GM18508 (cell line): ENCODE data around the gene LYSMD1.

Experiments
- ATAC-seq: cut with Tn5 transposase; IDR thresholded peaks from one replicate; pipeline ENCODE4 v1.9.1; 2021; ENCODE audit warnings: moderate number of reproducible peaks; ENCODE audit not compliant: insufficient read depth, unreplicated experiment

LYSMD1 gene

GRCh38 chr1:151176514-151177045 is 10.9 kb upstream of the LYSMD1 start:
- no peak for ATAC-seq

- ATAC-seq, result no peak
Observed at GRCh38 chr1:151175863-151176262, 10.2 kb upstream of the LYSMD1 start, which contains the start of gene TMOD4. Gene TMOD4 (minus strand): TSS chr1:151175981. CDS start chr1:151174875, 1,106 bp downstream.

- ATAC-seq, result no peak
Observed at GRCh38 chr1:151175041-151175741, 9.5 kb upstream of the LYSMD1 start.

GRCh38 chr1:151171190-151171589 is 5.5 kb upstream of the LYSMD1 start:
- ATAC-seq, result no peak

- no peak for ATAC-seq
Observed at GRCh38 chr1:151167116-151167515, 1.4 kb upstream of the LYSMD1 start.

- ATAC-seq, result no peak
Observed at GRCh38 chr1:151166505-151166956, 829 bp upstream of the LYSMD1 start.

- ATAC-seq, result no peak
Observed at GRCh38 chr1:151165281-151165737, 393 bp downstream of the LYSMD1 start.

GRCh38 chr1:151164732-151165280 is 896 bp downstream of the LYSMD1 start:
- no peak for ATAC-seq

- no peak for ATAC-seq
Observed at GRCh38 chr1:151159373-151159772, 6.3 kb downstream of the LYSMD1 start.

- no peak for ATAC-seq
Observed at GRCh38 chr1:151158751-151159251, 6.9 kb downstream of the LYSMD1 start.

- no peak for ATAC-seq
Observed at GRCh38 chr1:151158326-151158725, 7.4 kb downstream of the LYSMD1 start.

- no peak for ATAC-seq
Observed at GRCh38 chr1:151157067-151157531, 8.6 kb downstream of the LYSMD1 start.

GRCh38 chr1:151156515-151156819 is 9.2 kb downstream of the LYSMD1 start, which contains the start of gene TNFAIP8L2:
Gene TNFAIP8L2 (plus strand): TSS chr1:151156649. CDS start chr1:151158698, 2,049 bp downstream.
- no peak for ATAC-seq

GRCh38 chr1:151147665-151148064 is 18.0 kb downstream of the LYSMD1 start:
- no peak for ATAC-seq

- ATAC-seq, result no peak
Observed at GRCh38 chr1:151147132-151147503, 18.6 kb downstream of the LYSMD1 start.

GRCh38 chr1:151146412-151147131 is 19.1 kb downstream of the LYSMD1 start, which contains the start of gene SEMA6C:
Gene SEMA6C (minus strand): TSS chr1:151146631. CDS start chr1:151142621, 4,010 bp downstream.
- ATAC-seq, result no peak

- ATAC-seq, result no peak
Observed at GRCh38 chr1:151146072-151146411, 19.7 kb downstream of the LYSMD1 start.

- ATAC-seq, result no peak
Observed at GRCh38 chr1:151145304-151146071, 20.2 kb downstream of the LYSMD1 start.

GRCh38 chr1:151144474-151145303 is 21.0 kb downstream of the LYSMD1 start:
- no peak for ATAC-seq
